ENCODE data around the gene ARL14EP. TPM values are rescaled to one million over a fixed set of nuclear protein-coding genes. Genes with fewer than 3 reads are reported as not detected.

The ARL14EP gene
- total RNA-seq, 3 donors from 2014 or later = 20.6 to 29.6 (median 22.7) TPM

GRCh38 chr11:30368394-30368793, 45.5 kb downstream of the ARL14EP start:
- Histone ChIP-seq H3K36me3 (no peaks in the 10 kb centered on the region), H3K27me3 (no peaks in the 10 kb centered on the region), H3K4me3 (no peak overlapping the region), H3K27ac (no peak overlapping the region), H3K9me3 (no peaks in the 10 kb centered on the region), H3K4me1 (no peaks in the 10 kb centered on the region)
- no peak for DNase-seq (ENCODE audit: low spot score in 2 of 2)
- intact Hi-C loops (cut with DNase I; ENCODE audit: low total_unique reads) = loop anchor here (5.0 kb wide), 1 partner anchor 236 kb away; no protein-coding TSS in a partner anchor
- TF ChIP-seq POLR2AphosphoS5 (IDR thresholded peaks at IDR 0.05) = no peak
- TF ChIP-seq CTCF (IDR thresholded peaks at IDR 0.05) = no peak
- TF ChIP-seq POLR2A (IDR thresholded peaks at IDR 0.05) = no peak

DNA sequence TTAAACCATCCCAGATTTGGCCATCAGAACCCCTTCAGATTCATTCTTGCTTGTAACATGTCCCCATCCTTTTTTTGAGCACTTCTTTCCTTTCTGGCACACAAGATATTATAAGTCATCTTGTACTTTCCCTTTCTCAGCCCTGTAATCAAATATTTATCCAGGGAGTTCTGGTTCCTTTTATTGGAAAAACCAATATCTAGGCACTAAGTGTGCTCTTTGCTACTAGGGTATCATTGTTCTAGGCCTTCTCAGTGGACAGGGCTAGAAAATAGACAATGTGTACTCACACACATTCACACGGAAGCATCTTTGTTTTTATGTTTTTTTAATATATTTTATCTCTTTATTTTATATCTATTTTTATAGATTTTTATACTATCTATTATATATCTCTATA, 47.3 kb downstream of the ARL14EP start:
- Histone ChIP-seq H3K9me3 (no peaks in the 10 kb centered on the region), H3K27ac (no peak overlapping the region), H3K36me3 (no peaks in the 10 kb centered on the region), H3K4me1 (no peaks in the 10 kb centered on the region), H3K27me3 (no peaks in the 10 kb centered on the region), H3K4me3 (no peak overlapping the region)
- DNase-seq (ENCODE audit: low spot score in 2 of 2) = no peak
- no peak for TF ChIP-seq CTCF (IDR thresholded peaks at IDR 0.05)
- no peak for TF ChIP-seq POLR2AphosphoS5 (IDR thresholded peaks at IDR 0.05)
- TF ChIP-seq POLR2A (IDR thresholded peaks at IDR 0.05) = no peak
- intact Hi-C loops (cut with DNase I; ENCODE audit: low total_unique reads) = no loop called here

DNA sequence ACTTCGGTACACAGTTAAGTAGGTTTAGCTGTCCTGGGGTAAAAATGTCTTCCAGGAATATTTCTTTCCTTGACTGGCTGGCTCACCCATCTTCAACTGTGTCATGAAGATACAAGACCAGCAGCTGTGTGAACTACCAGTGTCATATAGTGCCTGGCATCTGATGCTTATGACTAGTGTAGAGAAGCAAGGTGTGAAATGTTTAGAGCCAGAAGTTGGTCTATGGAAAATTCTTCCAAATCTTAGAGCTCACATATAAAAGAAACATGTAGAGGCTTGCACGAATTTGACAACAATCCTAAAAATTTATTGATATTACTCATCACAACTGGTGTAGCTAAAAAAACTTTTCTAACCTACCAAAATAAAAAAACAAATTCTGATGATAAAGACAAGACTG, 54.4 kb downstream of the ARL14EP start:
- Histone ChIP-seq H3K4me1 (no peaks in the 10 kb centered on the region), H3K4me3 (no peak overlapping the region), H3K36me3 (no peaks in the 10 kb centered on the region), H3K27ac (no peak overlapping the region), H3K9me3 (no peaks in the 10 kb centered on the region), H3K27me3 (no peaks in the 10 kb centered on the region)
- intact Hi-C loops (cut with DNase I; ENCODE audit: low total_unique reads) = no loop called here
- DNase-seq (ENCODE audit: low spot score in 2 of 2) = no peak
- no peak for TF ChIP-seq POLR2A (IDR thresholded peaks at IDR 0.05)

GRCh38 chr11:30380846-30381245, 57.9 kb downstream of the ARL14EP start:
- Histone ChIP-seq H3K36me3 (no peaks in the 10 kb centered on the region), H3K9me3 (no peaks in the 10 kb centered on the region), H3K27ac (no peak overlapping the region), H3K4me3 (no peak overlapping the region), H3K4me1 (no peaks in the 10 kb centered on the region), H3K27me3 (no peaks in the 10 kb centered on the region)
- TF ChIP-seq POLR2AphosphoS5 (IDR thresholded peaks at IDR 0.05) (no peak), CTCF (IDR thresholded peaks at IDR 0.05) (no peak), POLR2A (IDR thresholded peaks at IDR 0.05) (no peak)
- intact Hi-C loops (cut with DNase I; ENCODE audit: low total_unique reads) = no loop called here
- no peak for DNase-seq (ENCODE audit: low spot score in 2 of 2)

DNA sequence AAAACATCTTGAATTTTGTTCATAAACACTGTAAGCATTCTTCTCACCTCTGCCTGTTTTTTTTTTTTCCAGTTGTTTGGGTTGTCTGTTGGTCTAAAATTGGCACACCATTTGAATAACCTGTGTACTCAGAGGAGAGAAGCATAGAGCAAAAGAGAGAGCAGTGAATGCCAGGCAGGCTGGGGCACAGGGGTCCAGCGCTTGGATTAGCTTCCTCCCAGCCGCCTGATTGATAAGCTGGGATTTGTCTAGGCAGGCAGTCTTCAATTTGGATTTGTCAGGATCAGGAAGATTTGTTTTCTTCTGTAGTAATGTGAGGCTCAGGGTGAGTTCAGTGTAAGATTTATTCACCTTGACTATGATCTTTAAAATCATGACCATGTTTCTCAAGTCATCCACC, 59.0 kb downstream of the ARL14EP start:
- no peaks in the 10 kb centered on the region for H3K9me3 ChIP-seq
- DNase-seq (ENCODE audit: low spot score in 2 of 2) = no peak
- H3K4me1 ChIP-seq = no peaks in the 10 kb centered on the region
- TF ChIP-seq POLR2AphosphoS5 (IDR thresholded peaks at IDR 0.05) = no peak
- TF ChIP-seq POLR2A (IDR thresholded peaks at IDR 0.05) = no peak
- no peak for TF ChIP-seq CTCF (IDR thresholded peaks at IDR 0.05)
- H3K4me3 ChIP-seq = no peak overlapping the region
- intact Hi-C loops (cut with DNase I; ENCODE audit: low total_unique reads) = no loop called here
- H3K27ac ChIP-seq = no peak overlapping the region
- H3K36me3 ChIP-seq = no peaks in the 10 kb centered on the region
- no peaks in the 10 kb centered on the region for H3K27me3 ChIP-seq

Other genes with a start within 250 kb of the ARL14EP start
- not detected for gene FSHB, start 92.1 kb upstream of the ARL14EP start, total RNA-seq

All from breast epithelium (tissue), 4 donors.